H9 (cell line): ENCODE measurements around the gene RNF32. TPM values are rescaled to one million over a fixed set of nuclear protein-coding genes. Genes with fewer than 3 reads are reported as not detected.

Experiments used
- DNase-seq: peaks from one replicate; pipeline ENCODE4 v3.0.0-alpha.2; 2017
- H2AFZ ChIP-seq: one replicate; pipeline ENCODE4 v1.6.1; 2013; ENCODE audit warnings: mild to moderate bottlenecking, low read length, control low read depth, moderate library complexity
- H2AK5ac ChIP-seq: 2 replicates; pipeline ENCODE4 v1.6.1; 2013; ENCODE audit warnings: low read length, control low read depth, mixed read lengths; ENCODE audit not compliant: insufficient read length
- H2BK120ac ChIP-seq: one replicate; pipeline ENCODE4 v1.6.1; 2013; ENCODE audit warnings: low read depth, mild to moderate bottlenecking, low read length, control low read depth, inconsistent platforms; ENCODE audit not compliant: poor library complexity, severe bottlenecking
- H2BK12ac ChIP-seq: 2 replicates; pipeline ENCODE4 v1.6.1; 2013; ENCODE audit warnings: low read length, control low read depth, mixed read lengths, low read depth; ENCODE audit not compliant: insufficient read length
- H2BK15ac ChIP-seq: 2 replicates; pipeline ENCODE4 v1.6.1; 2013; ENCODE audit warnings: low read depth, low read length, control low read depth
- H2BK20ac ChIP-seq: one replicate; pipeline ENCODE4 v1.6.1; 2013; ENCODE audit warnings: low read depth, mild to moderate bottlenecking, low read length, control low read depth, inconsistent platforms; ENCODE audit not compliant: poor library complexity, severe bottlenecking
- H2BK5ac ChIP-seq: 2 replicates; pipeline ENCODE4 v1.6.1; 2013; ENCODE audit warnings: low read length, control low read depth, mixed read lengths; ENCODE audit not compliant: insufficient read length
- H3K14ac ChIP-seq: 2 replicates; pipeline ENCODE4 v1.6.1; 2013; ENCODE audit warnings: low read length, control low read depth; ENCODE audit not compliant: insufficient read depth
- H3K18ac ChIP-seq: 2 replicates; pipeline ENCODE4 v1.6.1; 2013; ENCODE audit warnings: low read depth, mild to moderate bottlenecking, mixed read lengths, low read length, control low read depth; ENCODE audit not compliant: insufficient read length
- H3K23ac ChIP-seq: 2 replicates; pipeline ENCODE4 v1.6.1; 2013; ENCODE audit warnings: low read length, control low read depth, mixed read lengths, low read depth; ENCODE audit not compliant: insufficient read length
- H3K23me2 ChIP-seq: 2 replicates; pipeline ENCODE4 v1.6.1; 2013; ENCODE audit warnings: low read depth, mild to moderate bottlenecking, mixed read lengths, low read length, control low read depth; ENCODE audit not compliant: insufficient read length, poor library complexity, severe bottlenecking
- H3K27ac ChIP-seq: 2 replicates; pipeline ENCODE4 v1.5.1; 2013; ENCODE audit warnings: low read length, control low read depth, mixed read lengths, low read depth; ENCODE audit not compliant: insufficient read length
- H3K27me3 ChIP-seq: 2 replicates; pipeline ENCODE4 v1.6.1; 2013; ENCODE audit warnings: low read length, control low read depth, inconsistent platforms; ENCODE audit not compliant: insufficient read depth
- H3K4ac ChIP-seq: 2 replicates; pipeline ENCODE4 v1.6.1; 2013; ENCODE audit warnings: low read depth, mild to moderate bottlenecking, control low read depth, inconsistent platforms, low read length, moderate library complexity
- H3K4me1 ChIP-seq: 2 replicates; pipeline ENCODE4 v1.6.1; 2013; ENCODE audit warnings: low read length, control low read depth, inconsistent platforms; ENCODE audit not compliant: insufficient read depth
- H3K4me2 ChIP-seq: 2 replicates; pipeline ENCODE4 v1.6.1; 2013; ENCODE audit warnings: low read length, control low read depth, mixed read lengths; ENCODE audit not compliant: insufficient read length, insufficient read depth
- H3K56ac ChIP-seq: 2 replicates; pipeline ENCODE4 v1.6.1; 2013; ENCODE audit warnings: low read depth, mild to moderate bottlenecking, mixed read lengths, low read length, control low read depth; ENCODE audit not compliant: insufficient read length
- H3K79me1 ChIP-seq: 2 replicates; pipeline ENCODE4 v1.6.1; 2013; ENCODE audit warnings: low read depth, mild to moderate bottlenecking, moderate library complexity, low read length, control low read depth, inconsistent platforms; ENCODE audit not compliant: insufficient read depth, poor library complexity, severe bottlenecking
- H3K79me2 ChIP-seq: 2 replicates; pipeline ENCODE4 v1.6.1; 2013; ENCODE audit warnings: low read length, control low read depth, inconsistent platforms; ENCODE audit not compliant: insufficient read depth
- H3K9ac ChIP-seq: 2 replicates; pipeline ENCODE4 v1.6.1; 2013; ENCODE audit warnings: low read length, control low read depth, mixed read lengths; ENCODE audit not compliant: insufficient read length; ENCODE audit errors: extremely low read depth
- H3K9me3 ChIP-seq: one replicate; pipeline ENCODE4 v1.6.1; 2013; ENCODE audit warnings: low read depth, low read length, inconsistent platforms; ENCODE audit not compliant: control insufficient read depth
- H3T11ph ChIP-seq: one replicate; pipeline ENCODE4 v1.6.1; 2013; ENCODE audit warnings: mild to moderate bottlenecking, low read length, control low read depth, inconsistent platforms
- H4K20me1 ChIP-seq: one replicate; pipeline ENCODE4 v1.6.1; 2013; ENCODE audit not compliant: control insufficient read depth, insufficient read length, insufficient read depth
- H4K5ac ChIP-seq: 2 replicates; pipeline ENCODE4 v1.6.1; 2013; ENCODE audit warnings: low read depth, mild to moderate bottlenecking, mixed read lengths, low read length, control low read depth; ENCODE audit not compliant: insufficient read length
- H4K8ac ChIP-seq: replicated peaks from 2 replicates; pipeline ENCODE4 v1.6.1; 2013; ENCODE audit warnings: low read length, control low read depth, mixed read lengths, low read depth; ENCODE audit not compliant: insufficient read length
- H4K91ac ChIP-seq: 2 replicates; pipeline ENCODE4 v1.6.1; 2013; ENCODE audit warnings: low read depth, mild to moderate bottlenecking, moderate library complexity, mixed read lengths, low read length, control low read depth; ENCODE audit not compliant: insufficient read length
- H3K27ac Mint-ChIP-seq, 3 experiments: 2 replicates in 2 of 3; 3 replicates in 1 of 3; pipeline ENCODE4 v1.8.0; 2020 to 2021; ENCODE audit warnings: mixed read lengths in 3 of 3, mild to moderate bottlenecking in 1 of 3, moderate library complexity in 1 of 3
- H3K27me3 Mint-ChIP-seq: 2 replicates; pipeline ENCODE4 v1.8.0; 2021; ENCODE audit warnings: low read depth, mild to moderate bottlenecking, moderate library complexity, mixed read lengths
- H3K36me3 Mint-ChIP-seq, 3 experiments: 2 replicates in 2 of 3; 3 replicates in 1 of 3; pipeline ENCODE4 v1.8.0; 2020 to 2021; ENCODE audit warnings: low read depth in 3 of 3, mixed read lengths in 3 of 3; ENCODE audit not compliant: insufficient read depth in 1 of 3
- H3K4me1 Mint-ChIP-seq, 2 experiments: 2 replicates each; pipeline ENCODE4 v1.8.0; 2020; ENCODE audit warnings: mixed read lengths in 2 of 2
- H3K4me3 Mint-ChIP-seq, 2 experiments: 2 replicates in 1 of 2; 3 replicates in 1 of 2; pipeline ENCODE4 v1.8.0; 2020 to 2021; ENCODE audit warnings: mild to moderate bottlenecking in 2 of 2, mixed read lengths in 2 of 2, moderate library complexity in 1 of 2
- H3K9me3 Mint-ChIP-seq, 2 experiments: 2 replicates in 1 of 2; 3 replicates in 1 of 2; pipeline ENCODE4 v1.8.0; 2020; ENCODE audit warnings: mild to moderate bottlenecking in 2 of 2, mixed read lengths in 2 of 2, moderate library complexity in 1 of 2
- WGBS: extraction: QIAGEN DNeasy Blood & Tissue Kit; methylation state at CpG from one replicate; pipeline ENCODE4 v1.1.7; 2013; ENCODE audit warnings: missing lambda C conversion rate, low lambda C conversion rate, mixed read lengths; ENCODE audit not compliant: insufficient read length; ENCODE audit errors: extremely low coverage; 5-methylcytosine and 5-hydroxymethylcytosine counted together
- total RNA-seq: library from RNA; stranded (reverse); gene quantifications from 2 replicates; pipeline ENCODE4 v1.2.1, GENCODE V29; 2021
- TF ChIP-seq, protein P1 (sequence below): fragments of 200-600 bp; sonication (generic); conservative IDR thresholded peaks from 3 replicates; pipeline ENCODE4 v1.8.0; 2021; ENCODE audit warnings: antibody characterized with exemption, mild to moderate bottlenecking

The RNF32 gene
- total RNA-seq, 1 experiment from 2014 or later = 0.90 TPM

GRCh38 chr7:156703773-156704482 lies 63.4 kb downstream of the RNF32 start:
- Histone ChIP-seq H2AK5ac (no peak overlapping the region), H2BK120ac (no peak overlapping the region), H3K4ac (no peak overlapping the region), H2BK12ac (no peak overlapping the region), H3K14ac (no peak overlapping the region), H2BK5ac (no peak overlapping the region), H3K9ac (no peak overlapping the region), H3K18ac (no peak overlapping the region), H4K8ac (no peak overlapping the region), H2AFZ (no peak overlapping the region), H3K27me3 (no peaks in the 10 kb centered on the region), H3K23ac (no peak overlapping the region), H3K27ac (no peak overlapping the region), H4K5ac (no peak overlapping the region), H3K79me1 (no peaks in the 10 kb centered on the region), H2BK20ac (no peak overlapping the region), H2BK15ac (no peak overlapping the region), H3K56ac (no peak overlapping the region), H3K4me1 (no peaks in the 10 kb centered on the region), H3K9me3 (no peaks in the 10 kb centered on the region), H3T11ph (no peak overlapping the region), H4K91ac (no peak overlapping the region), H3K23me2 (no peaks in the 10 kb centered on the region), H4K20me1 (no peaks in the 10 kb centered on the region), H3K4me2 (no peak overlapping the region), H3K79me2 (no peaks in the 10 kb centered on the region)
- peaks cover 0 to under 1% of the 10 kb centered on the region in 2 experiments; a peak in 1 of 4 replicates for H3K4me1 Mint-ChIP-seq
- WGBS = no CpG with 5 or more reads among the region's 5 CpGs
- no peak overlapping the region; a peak in 1 of 5 replicates for H3K4me3 Mint-ChIP-seq
- peaks cover 24 to 26% (median 26%) of the 10 kb centered on the region in 3 experiments for H3K36me3 Mint-ChIP-seq
- TF ChIP-seq, protein P1, sequence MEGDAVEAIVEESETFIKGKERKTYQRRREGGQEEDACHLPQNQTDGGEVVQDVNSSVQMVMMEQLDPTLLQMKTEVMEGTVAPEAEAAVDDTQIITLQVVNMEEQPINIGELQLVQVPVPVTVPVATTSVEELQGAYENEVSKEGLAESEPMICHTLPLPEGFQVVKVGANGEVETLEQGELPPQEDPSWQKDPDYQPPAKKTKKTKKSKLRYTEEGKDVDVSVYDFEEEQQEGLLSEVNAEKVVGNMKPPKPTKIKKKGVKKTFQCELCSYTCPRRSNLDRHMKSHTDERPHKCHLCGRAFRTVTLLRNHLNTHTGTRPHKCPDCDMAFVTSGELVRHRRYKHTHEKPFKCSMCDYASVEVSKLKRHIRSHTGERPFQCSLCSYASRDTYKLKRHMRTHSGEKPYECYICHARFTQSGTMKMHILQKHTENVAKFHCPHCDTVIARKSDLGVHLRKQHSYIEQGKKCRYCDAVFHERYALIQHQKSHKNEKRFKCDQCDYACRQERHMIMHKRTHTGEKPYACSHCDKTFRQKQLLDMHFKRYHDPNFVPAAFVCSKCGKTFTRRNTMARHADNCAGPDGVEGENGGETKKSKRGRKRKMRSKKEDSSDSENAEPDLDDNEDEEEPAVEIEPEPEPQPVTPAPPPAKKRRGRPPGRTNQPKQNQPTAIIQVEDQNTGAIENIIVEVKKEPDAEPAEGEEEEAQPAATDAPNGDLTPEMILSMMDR = no peak
- DNase-seq = no peak
- H3K27ac Mint-ChIP-seq = 0 out of 7 replicates have a peak overlapping the region, but pooled peaks of 2 of the 3 experiments have one; percentile 7 to 20
- H3K27me3 Mint-ChIP-seq = no peaks in the 10 kb centered on the region
- H3K9me3 Mint-ChIP-seq = peaks cover 8 to 23% of the 10 kb centered on the region in 2 experiments; a peak in 4 of 5 replicates
